Stimulated activated memory B cell treated with anti-CD40 and anti-IgM and Interleukin-4, amounts not matched to agents 10 μg/mL and 1 μg/mL and 100 μg/mL, for 72 hours (primary cell): ENCODE data around the gene HOXC10.

Experiments
- ATAC-seq: fragments of 150-1000 bp; cut with Tn5 transposase; 2 replicates; pipeline ENCODE4 v1.10.0; 2021
- H3K27ac Mint-ChIP-seq: one replicate; pipeline ENCODE4 v1.8.0; 2022; ENCODE audit warnings: mild to moderate bottlenecking, mixed read lengths
- H3K27me3 Mint-ChIP-seq: one replicate; pipeline ENCODE4 v1.8.0; 2022; ENCODE audit warnings: mixed read lengths
- H3K36me3 Mint-ChIP-seq: one replicate; pipeline ENCODE4 v1.8.0; 2022; ENCODE audit warnings: mixed read lengths
- H3K4me1 Mint-ChIP-seq: one replicate; pipeline ENCODE4 v1.8.0; 2022; ENCODE audit warnings: mixed read lengths
- H3K4me3 Mint-ChIP-seq: one replicate; pipeline ENCODE4 v1.8.0; 2022; ENCODE audit warnings: mild to moderate bottlenecking, moderate library complexity, mixed read lengths
- H3K9me3 Mint-ChIP-seq: one replicate; pipeline ENCODE4 v1.8.0; 2022; ENCODE audit warnings: mixed read lengths

The HOXC10 gene

DNA sequence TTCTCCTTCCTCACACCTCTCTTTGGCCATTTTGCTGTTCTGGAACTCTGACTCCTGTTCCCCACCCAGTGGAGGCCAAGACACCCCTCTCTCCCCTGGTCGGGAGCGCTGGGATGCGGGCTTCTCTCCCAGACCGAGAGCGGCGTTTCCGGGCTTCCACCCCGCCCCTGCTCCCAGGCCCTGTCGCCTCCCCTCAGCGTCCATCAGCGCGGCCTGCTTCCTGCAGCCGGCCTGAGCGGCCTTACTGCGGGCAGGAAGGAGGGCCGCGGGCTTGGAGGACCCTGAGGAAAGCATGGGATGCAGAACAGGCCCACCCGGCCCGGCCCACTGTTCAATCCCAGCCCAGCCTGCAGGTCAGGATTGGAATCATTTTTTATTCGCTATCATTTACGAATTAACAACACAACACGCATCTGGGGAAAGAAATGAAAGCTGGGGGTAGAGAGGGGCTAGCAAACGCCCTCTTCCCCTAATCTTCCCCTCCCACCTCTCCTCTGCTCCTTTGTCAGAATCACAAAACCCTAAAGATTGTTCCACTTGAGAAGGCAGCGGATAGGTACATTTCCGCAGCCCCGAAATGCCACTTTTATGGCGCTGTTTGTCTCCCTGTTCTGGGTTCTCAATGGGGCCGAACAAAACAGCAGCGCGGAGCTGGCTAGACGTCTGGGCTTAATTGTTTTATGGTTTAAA, 20.0 kb downstream of the HOXC10 start:
- Mint-ChIP-seq H3K27me3 (peaks cover 95% of the 10 kb centered on the region), H3K4me1 (peaks cover 32% of the 10 kb centered on the region), H3K27ac (no peak overlapping the region), H3K36me3 (no peaks in the 10 kb centered on the region), H3K4me3 (no peak overlapping the region), H3K9me3 (no peaks in the 10 kb centered on the region)
- no peak for ATAC-seq

DNA sequence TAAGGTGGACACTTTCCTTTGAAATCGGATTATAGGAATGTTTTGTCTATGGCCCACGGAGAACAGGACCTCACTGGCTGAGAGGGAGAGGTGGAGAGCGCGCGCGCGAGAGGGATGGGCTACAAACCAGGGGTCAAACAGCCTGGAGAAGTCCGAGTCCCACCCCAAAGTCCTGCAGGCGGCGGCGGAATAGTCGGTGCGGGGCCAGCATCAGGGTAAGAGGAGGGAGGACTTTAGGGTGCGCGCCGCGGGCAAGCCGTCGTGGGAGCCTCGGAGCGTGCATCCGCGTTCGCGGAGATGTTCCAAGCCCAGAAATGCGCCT, 20.5 kb downstream of the HOXC10 start:
- peaks cover 95% of the 10 kb centered on the region for H3K27me3 Mint-ChIP-seq
- H3K27ac Mint-ChIP-seq: no peak overlapping the region
- no peaks in the 10 kb centered on the region for H3K36me3 Mint-ChIP-seq
- no peak for ATAC-seq
- H3K4me1 Mint-ChIP-seq: peaks cover 32% of the 10 kb centered on the region
- H3K9me3 Mint-ChIP-seq: no peaks in the 10 kb centered on the region
- H3K4me3 Mint-ChIP-seq: no peak overlapping the region

DNA sequence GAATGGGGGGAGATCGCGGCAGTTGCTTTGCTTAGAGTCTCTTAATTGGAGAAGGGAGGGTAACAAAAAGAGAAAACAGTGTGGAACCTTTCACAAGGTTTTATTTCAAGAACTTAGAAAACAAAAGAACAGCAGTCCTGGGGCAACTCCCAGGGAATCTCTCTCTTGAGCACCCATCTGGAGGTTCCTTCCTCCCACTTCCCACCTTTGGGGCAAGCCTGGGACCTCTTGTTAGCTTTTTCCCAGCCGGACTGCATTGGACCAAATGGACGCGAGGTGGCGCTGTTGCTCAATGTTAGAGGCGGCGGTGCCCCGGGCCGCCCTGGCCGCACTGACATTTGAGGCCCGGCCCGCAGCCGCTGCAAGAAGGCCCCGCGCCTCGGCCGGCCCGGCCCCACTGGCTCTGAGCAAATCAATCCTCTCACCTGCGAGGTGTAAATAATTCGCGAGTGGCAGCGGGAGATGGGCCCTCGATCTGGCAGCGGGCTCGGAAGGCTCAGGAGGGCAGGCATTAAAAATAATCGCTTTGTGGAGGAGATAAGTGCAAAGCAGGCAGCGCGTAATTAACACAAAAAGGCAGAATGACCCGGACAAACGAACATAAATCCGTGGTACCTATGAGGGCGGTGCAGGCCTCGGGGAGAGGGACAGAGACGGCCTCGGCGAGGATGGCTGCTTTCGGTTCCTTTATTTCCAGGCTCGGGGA, 21.1 kb downstream of the HOXC10 start:
- H3K4me3 Mint-ChIP-seq: peak overlapping the region; percentile 80
- H3K27ac Mint-ChIP-seq: no peak overlapping the region
- no peaks in the 10 kb centered on the region for H3K36me3 Mint-ChIP-seq
- peak; percentile 84 for ATAC-seq
- peaks cover 35% of the 10 kb centered on the region for H3K4me1 Mint-ChIP-seq
- peaks cover 95% of the 10 kb centered on the region for H3K27me3 Mint-ChIP-seq
- no peaks in the 10 kb centered on the region for H3K9me3 Mint-ChIP-seq

DNA sequence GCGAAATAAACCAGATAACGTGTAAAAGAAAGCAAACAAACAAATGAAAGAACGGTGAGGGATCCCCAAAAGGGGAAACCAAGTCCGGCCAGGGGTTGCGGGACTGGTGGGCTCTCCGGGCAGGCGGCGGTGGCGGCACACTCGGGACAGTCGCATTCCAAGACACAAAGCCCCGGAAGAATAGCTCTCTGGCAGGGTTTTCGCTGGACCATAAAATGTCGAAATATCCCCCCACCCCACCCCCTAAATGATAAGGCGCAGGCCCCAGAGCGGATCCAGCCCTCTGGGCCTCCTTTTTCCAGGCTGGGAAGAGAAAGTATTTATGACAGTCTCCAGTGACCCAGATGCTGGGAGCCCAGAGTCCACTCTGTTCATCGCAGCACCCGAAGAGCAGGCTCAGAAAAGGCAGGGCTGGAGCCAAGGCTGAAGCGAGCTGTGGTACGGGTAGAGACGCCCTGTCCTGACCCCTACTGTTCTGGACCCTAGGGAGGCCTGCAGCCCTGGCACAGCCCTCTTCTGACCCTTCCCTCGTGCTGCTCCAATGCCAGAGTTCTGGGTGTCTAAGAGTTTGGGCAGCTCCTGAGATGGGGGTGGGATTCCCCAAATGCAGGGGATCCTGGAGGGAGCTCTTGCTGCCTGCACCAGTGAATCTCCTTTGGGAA, 21.7 kb downstream of the HOXC10 start:
- H3K4me1 Mint-ChIP-seq: peaks cover 40% of the 10 kb centered on the region
- no peaks in the 10 kb centered on the region for H3K9me3 Mint-ChIP-seq
- ATAC-seq: no peak
- H3K27me3 Mint-ChIP-seq: peaks cover 95% of the 10 kb centered on the region
- peak overlapping the region; percentile 80 for H3K4me3 Mint-ChIP-seq
- no peaks in the 10 kb centered on the region for H3K36me3 Mint-ChIP-seq
- no peak overlapping the region for H3K27ac Mint-ChIP-seq

DNA sequence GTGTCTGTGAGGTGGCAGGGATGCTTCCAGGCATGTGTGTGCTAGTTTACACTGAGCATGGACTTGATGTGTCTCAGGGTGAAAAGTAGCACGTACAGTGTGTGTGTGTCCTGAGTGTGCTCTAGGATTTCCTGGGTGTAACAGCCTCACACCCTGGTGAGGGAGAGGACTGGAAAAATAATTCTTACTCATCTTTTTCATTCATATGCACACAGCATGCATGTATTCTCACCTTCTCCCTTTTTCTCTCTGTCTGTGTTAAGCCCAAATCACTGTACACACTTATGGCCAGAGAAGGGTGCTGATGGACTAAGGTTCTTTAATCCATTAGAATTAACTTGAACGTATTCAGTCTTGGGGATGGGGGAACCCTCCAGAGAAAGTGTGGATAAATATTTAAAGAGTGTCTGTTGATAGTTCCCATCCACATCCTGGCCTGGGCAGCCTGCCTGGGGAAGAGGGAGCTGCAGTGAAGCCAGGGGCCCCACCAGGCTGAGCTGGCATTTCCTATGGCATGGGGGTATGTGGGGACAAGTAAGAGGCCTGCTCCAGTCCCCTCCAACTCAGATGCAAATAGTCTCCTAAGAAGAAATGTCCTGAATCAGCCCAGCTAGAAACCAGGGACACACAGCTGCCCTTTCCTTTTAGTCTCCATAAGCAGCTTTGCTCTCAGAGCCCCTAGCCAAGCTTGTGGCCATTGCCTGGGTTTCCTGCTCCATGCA, 22.8 kb downstream of the HOXC10 start:
- H3K4me3 Mint-ChIP-seq: no peak overlapping the region
- no peaks in the 10 kb centered on the region for H3K36me3 Mint-ChIP-seq
- H3K27me3 Mint-ChIP-seq: peaks cover 95% of the 10 kb centered on the region
- peaks cover 40% of the 10 kb centered on the region for H3K4me1 Mint-ChIP-seq
- no peak for ATAC-seq
- H3K9me3 Mint-ChIP-seq: no peaks in the 10 kb centered on the region
- no peak overlapping the region for H3K27ac Mint-ChIP-seq

DNA sequence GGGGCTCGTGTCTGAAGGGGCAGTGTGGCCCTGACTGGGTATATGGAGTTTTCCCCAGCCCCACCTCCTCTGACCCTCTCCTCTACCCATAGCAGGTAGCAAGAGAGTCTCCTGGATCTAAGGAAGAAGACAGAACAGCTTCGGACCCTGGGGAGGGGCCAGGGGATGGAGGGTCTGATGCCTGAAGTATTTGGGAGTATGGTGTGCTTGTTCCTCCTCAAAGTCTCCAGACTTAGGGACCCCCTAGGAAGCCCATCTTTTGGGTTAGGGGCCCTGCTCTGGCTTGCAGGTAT, 23.3 kb downstream of the HOXC10 start:
- Mint-ChIP-seq H3K4me3 (no peak overlapping the region), H3K27me3 (peaks cover 95% of the 10 kb centered on the region), H3K27ac (no peak overlapping the region), H3K4me1 (peaks cover 40% of the 10 kb centered on the region), H3K9me3 (no peaks in the 10 kb centered on the region), H3K36me3 (no peaks in the 10 kb centered on the region)
- no peak for ATAC-seq

DNA sequence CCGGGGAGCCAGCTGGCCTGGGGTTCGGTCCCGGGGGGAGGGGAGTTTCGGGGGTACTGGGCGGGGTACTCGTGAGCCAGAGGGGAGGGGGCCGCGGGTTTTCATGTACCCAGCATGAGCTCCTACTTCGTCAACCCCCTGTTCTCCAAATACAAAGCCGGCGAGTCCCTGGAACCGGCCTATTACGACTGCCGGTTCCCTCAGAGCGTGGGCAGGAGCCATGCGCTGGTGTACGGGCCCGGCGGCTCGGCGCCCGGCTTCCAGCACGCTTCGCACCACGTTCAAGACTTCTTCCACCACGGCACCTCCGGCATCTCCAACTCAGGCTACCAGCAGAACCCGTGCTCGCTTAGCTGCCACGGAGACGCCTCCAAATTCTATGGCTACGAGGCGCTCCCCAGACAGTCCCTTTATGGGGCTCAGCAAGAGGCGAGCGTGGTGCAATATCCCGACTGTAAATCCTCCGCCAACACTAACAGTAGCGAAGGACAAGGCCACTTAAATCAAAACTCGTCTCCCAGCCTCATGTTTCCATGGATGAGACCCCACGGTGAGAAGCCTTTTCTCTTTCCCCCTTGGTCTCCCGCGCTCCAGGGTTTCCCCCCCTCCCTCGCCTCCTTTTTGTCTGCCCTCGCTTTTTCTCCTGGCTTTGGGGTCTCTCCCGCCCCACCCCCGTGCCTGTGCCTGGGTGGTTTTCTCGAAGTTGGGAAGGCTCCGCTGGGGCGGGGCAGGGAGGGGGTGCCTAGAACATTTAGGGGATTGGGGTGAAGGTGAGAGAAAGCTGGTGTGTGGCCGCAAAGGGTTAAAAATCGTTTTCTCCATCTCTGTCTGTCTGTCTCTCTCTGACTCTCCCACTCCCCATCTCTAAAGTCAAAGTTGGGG, 24.5 kb downstream of the HOXC10 start:
- Mint-ChIP-seq H3K27ac (no peak overlapping the region), H3K4me3 (peak overlapping the region; percentile 40), H3K36me3 (no peaks in the 10 kb centered on the region), H3K9me3 (no peaks in the 10 kb centered on the region), H3K4me1 (peaks cover 40% of the 10 kb centered on the region), H3K27me3 (peaks cover 95% of the 10 kb centered on the region)
- no peak for ATAC-seq

DNA sequence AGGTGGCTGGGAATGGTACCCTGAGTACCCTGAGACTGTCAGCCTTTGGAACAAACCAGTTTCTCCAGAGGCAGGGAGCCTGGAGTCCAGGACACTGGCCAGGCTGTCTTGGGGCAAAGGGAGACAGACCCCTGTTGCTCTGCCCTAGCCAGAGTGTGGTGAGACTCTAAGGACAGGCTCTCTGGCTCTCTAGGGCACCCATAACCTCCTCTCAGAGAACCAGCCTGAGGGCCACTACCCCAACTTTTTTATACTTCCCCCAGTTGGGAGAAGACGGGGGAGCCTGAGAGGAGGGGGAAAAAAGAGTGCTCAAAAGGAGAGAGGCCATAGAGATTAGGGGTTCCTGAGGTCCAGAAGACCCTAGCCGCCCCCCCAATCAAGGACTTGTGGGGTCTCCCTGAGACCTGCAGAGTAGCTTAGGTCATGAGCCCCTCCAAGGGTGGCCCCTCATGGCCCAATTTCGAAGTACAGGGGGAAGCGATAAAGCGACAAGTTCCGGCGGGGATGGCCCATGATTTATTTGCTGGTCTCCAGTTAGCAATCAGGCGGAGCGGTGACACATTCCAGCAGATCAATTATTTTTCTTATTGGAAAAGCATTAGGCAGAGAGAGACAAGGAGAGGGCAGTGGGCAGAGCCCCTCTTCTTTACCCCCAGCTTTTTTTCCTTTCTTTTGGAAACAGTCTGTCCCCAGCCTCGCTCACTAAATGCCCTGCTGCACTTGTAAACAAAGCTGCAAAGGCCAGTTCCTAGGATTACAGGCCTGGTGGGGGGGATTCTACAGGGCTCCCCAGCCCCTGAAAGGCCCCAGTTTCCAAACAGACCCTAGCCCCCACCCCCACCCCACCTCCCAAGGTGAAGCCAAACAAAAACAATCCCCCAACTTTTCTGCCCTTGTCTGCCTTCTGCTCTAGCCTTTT, 25.4 kb downstream of the HOXC10 start:
- no peaks in the 10 kb centered on the region for H3K9me3 Mint-ChIP-seq
- no peaks in the 10 kb centered on the region for H3K36me3 Mint-ChIP-seq
- H3K27me3 Mint-ChIP-seq: peaks cover 95% of the 10 kb centered on the region
- H3K4me3 Mint-ChIP-seq: peak overlapping the region; percentile 35
- H3K4me1 Mint-ChIP-seq: peaks cover 38% of the 10 kb centered on the region
- no peak overlapping the region for H3K27ac Mint-ChIP-seq
- ATAC-seq: no peak

DNA sequence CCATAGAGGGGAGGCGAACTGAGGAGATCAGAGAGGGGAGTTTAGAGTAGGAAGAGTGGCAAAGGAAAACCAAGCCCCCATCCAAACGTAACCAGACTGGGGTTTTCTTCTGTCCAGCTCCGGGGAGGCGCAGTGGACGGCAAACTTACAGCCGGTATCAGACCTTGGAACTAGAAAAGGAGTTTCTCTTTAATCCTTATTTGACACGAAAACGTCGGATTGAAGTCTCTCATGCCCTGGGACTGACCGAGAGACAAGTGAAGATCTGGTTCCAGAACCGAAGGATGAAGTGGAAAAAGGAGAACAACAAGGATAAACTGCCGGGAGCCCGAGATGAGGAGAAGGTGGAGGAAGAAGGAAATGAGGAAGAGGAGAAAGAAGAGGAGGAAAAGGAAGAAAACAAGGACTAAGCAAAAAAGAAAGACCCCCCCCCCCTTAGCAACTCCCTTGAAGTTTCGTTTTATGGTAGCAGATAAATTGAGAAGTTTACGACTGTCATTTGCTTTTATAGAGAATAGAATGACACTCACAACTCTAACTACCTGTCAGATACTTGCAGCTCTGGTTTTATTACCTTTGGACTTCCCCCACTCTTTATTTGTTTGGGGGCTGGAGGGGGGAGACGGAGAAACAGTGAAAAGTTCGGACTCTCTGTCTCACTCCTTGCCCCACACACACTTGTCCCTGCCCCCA, 26.2 kb downstream of the HOXC10 start:
- ATAC-seq: no peak

DNA sequence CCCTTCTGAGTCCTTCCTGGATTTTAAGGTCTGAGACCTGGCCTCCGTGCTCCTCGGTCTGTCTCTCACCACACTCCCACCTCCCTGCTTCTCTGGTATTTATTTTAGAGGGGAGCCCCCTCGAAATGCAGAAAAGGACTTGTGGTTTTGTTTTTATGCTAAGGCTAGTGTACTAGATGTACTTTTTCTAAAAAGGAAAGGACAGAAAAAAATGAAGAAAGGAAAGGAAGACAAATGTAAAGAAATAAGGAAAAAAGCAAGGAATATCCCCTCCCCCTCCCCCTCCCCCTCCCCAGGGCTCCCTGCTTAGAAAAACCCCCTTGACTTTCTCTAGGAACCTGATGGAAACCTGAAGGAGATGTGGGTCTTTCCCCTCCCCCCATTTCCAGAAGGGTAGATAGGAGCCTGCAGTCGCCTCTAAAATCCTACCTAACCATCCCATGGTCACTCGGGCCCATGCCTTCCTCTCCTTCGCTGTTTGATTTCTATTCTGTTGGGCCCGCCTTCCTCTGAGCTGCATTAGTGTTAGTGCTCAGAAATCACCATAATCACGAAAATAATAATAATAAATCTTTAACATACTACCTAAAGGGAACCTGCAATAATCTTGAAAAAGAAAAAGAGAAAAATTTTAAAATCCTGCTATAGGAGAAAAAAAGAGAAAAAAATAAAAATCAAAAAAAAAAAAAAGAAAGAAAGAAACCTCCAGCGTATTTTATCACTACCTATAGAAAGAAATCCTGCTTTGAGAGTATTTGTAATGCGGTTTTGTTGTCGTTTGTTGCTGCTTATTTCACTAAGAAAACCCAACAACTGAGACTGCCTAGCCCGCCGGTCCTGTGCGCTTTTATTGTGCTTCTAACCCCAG, 27.0 kb downstream of the HOXC10 start:
- no peaks in the 10 kb centered on the region for H3K36me3 Mint-ChIP-seq
- no peak for ATAC-seq
- H3K27me3 Mint-ChIP-seq: peaks cover 86% of the 10 kb centered on the region
- H3K27ac Mint-ChIP-seq: no peak overlapping the region
- H3K4me3 Mint-ChIP-seq: no peak overlapping the region
- H3K9me3 Mint-ChIP-seq: no peaks in the 10 kb centered on the region
- peaks cover 23% of the 10 kb centered on the region for H3K4me1 Mint-ChIP-seq

More for the DNA sequence above, 26.2 kb downstream of the HOXC10 start:
- Mint-ChIP-seq H3K9me3 (no peaks in the 10 kb centered on the region), H3K36me3 (no peaks in the 10 kb centered on the region), H3K4me3 (no peak overlapping the region), H3K27me3 (peaks cover 92% of the 10 kb centered on the region), H3K27ac (no peak overlapping the region), H3K4me1 (peaks cover 30% of the 10 kb centered on the region)

DNA sequence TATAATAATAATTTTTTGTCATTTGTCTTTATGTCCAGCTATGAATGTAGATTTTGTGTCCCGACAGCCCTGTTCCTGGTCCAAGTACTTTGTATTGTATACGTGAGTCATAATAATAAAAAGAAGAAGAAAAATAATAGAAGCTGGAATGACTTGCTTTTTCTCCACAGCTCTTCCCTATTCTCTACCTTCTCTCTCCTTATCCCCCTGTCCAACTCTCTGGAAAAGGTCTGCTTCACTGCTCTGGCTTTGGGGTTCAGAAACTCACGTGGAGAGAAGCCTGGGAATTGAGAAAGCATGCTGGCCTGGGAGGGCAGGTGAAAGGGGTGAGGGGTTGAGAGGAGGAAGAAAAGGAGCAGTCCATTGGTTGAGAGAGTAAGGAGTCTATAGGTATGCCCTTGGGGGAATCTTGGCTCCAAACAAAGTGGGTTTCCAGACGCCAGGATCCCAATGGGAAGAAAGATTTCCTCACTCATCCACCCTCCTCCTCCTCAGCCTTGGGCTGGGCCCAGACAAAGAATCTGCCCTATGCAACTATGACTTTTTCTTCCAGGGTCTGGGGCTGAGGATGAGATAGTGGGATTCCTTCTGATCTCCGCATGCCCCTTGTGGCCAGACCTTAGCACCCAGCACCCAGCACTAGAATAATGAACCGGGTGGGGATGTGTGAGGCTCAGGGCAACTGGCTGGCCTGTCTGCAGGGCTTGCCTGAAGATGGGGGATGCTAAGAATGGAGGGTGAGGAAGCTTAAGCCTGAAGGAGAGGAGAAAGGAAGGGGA, 27.9 kb downstream of the HOXC10 start:
- H3K27me3 Mint-ChIP-seq: peaks cover 87% of the 10 kb centered on the region
- peaks cover 33% of the 10 kb centered on the region for H3K4me1 Mint-ChIP-seq
- H3K9me3 Mint-ChIP-seq: no peaks in the 10 kb centered on the region
- ATAC-seq: no peak
- H3K27ac Mint-ChIP-seq: no peak overlapping the region
- H3K4me3 Mint-ChIP-seq: no peak overlapping the region
- no peaks in the 10 kb centered on the region for H3K36me3 Mint-ChIP-seq

DNA sequence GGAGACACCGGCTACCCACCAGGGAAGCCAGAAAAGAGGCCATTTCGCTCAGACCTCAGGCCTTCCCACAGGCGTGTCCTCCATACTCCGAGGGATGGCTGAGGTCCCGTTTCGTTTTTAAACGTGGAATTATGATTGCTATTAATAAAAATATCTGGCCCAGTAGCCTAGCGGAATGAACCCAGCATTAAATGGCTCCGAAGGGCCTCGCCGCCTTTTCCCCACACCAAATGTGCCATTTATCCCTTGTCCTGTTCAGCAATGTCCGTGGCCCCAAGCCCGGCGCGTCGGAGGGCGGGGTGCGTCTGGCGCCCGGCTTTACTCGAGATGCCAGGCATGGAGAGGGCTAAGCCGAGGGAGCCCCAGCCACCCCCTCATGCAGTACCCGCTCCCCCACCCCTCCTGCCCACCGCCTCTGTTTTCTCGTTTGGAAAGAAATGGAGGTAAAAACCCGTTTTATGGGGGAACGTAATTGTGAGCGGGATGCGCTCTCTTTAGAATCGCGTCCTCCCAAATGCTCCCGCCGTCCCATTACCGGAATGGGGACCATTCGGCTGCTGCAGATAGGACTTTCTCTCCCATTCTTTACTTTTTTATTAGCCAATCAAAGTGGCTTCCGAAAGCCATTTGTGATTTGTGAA, 29.6 kb downstream of the HOXC10 start:
- H3K36me3 Mint-ChIP-seq: no peaks in the 10 kb centered on the region
- peaks cover 27% of the 10 kb centered on the region for H3K4me1 Mint-ChIP-seq
- H3K27ac Mint-ChIP-seq: no peak overlapping the region
- H3K27me3 Mint-ChIP-seq: peaks cover 77% of the 10 kb centered on the region
- H3K9me3 Mint-ChIP-seq: no peaks in the 10 kb centered on the region
- no peak overlapping the region for H3K4me3 Mint-ChIP-seq
- ATAC-seq: no peak
